MM.1S (cell line): ENCODE results near the gene DUOXA1.
A peak's percentile ranks its signal among the peaks of the same experiment; 100 is the strongest.
"Not testable (repeated sequence)": the region's sequence is repeated elsewhere in the genome, so short reads cannot be mapped to it uniquely, and the experiment has no call there.

Experiments used
- DNase-seq: peaks from one replicate; pipeline ENCODE4 v3.0.0-alpha.2; 2015
- H2AFZ ChIP-seq: fragments of 300-600 bp; sonication (generic); 2 replicates; pipeline ENCODE4 v1.6.0; 2016; ENCODE audit warnings: antibody characterized with exemption, low read length
- H3F3A ChIP-seq: fragments of 300-600 bp; sonication (generic); 2 replicates; pipeline ENCODE4 v1.6.1; 2016; ENCODE audit warnings: mild to moderate bottlenecking, antibody characterized with exemption, low read length, moderate library complexity, mixed read lengths; ENCODE audit not compliant: insufficient read depth
- H3K27ac ChIP-seq: fragments of 300-600 bp; sonication (generic); 2 replicates; pipeline ENCODE4 v1.5.1; 2016; ENCODE audit warnings: mild to moderate bottlenecking, low read length
- H3K27me3 ChIP-seq: fragments of 300-600 bp; sonication (generic); replicated peaks from 2 replicates; pipeline ENCODE4 v1.6.0; 2016; ENCODE audit warnings: low read length; ENCODE audit not compliant: insufficient read depth
- H3K36me3 ChIP-seq: fragments of 300-600 bp; sonication (generic); replicated peaks from 2 replicates; pipeline ENCODE4 v1.6.1; 2016; ENCODE audit warnings: mild to moderate bottlenecking, low read length, mixed read lengths; ENCODE audit not compliant: insufficient read depth
- H3K4me1 ChIP-seq: fragments of 300-600 bp; sonication (generic); 2 replicates; pipeline ENCODE4 v1.6.1; 2016; ENCODE audit warnings: low read length, mixed read lengths
- H3K4me2 ChIP-seq: fragments of 300-600 bp; sonication (generic); 2 replicates; pipeline ENCODE4 v1.6.0; 2016; ENCODE audit warnings: low read depth, low read length
- H3K4me3 ChIP-seq: fragments of 300-600 bp; sonication (generic); 2 replicates; pipeline ENCODE4 v1.5.1; 2016; ENCODE audit warnings: low read length, mixed read lengths
- H3K79me2 ChIP-seq: fragments of 300-600 bp; sonication (generic); 2 replicates; pipeline ENCODE4 v1.6.1; 2016; ENCODE audit warnings: mixed run types, low read length, mixed read lengths
- H3K9ac ChIP-seq: fragments of 300-600 bp; sonication (generic); 2 replicates; pipeline ENCODE4 v1.6.1; 2016; ENCODE audit warnings: low read length, mixed read lengths
- H3K9me2 ChIP-seq: fragments of 300-600 bp; sonication (generic); replicated peaks from 2 replicates; pipeline ENCODE4 v1.6.1; 2016; ENCODE audit warnings: mild to moderate bottlenecking, low read length, mixed read lengths; ENCODE audit not compliant: insufficient read depth
- H3K9me3 ChIP-seq: fragments of 300-600 bp; sonication (generic); replicated peaks from 2 replicates; pipeline ENCODE4 v1.6.1; 2016; ENCODE audit warnings: mild to moderate bottlenecking, low read length, mixed read lengths; ENCODE audit not compliant: insufficient read depth
- H4K20me1 ChIP-seq: fragments of 300-600 bp; sonication (generic); 2 replicates; pipeline ENCODE4 v1.6.1; 2016; ENCODE audit warnings: mild to moderate bottlenecking, low read length, moderate library complexity, mixed read lengths; ENCODE audit not compliant: insufficient read depth
- CTCF ChIP-seq: fragments of 300-600 bp; sonication (generic); IDR thresholded peaks from 2 replicates; pipeline ENCODE4 v1.5.1; 2016; ENCODE audit warnings: antibody characterized with exemption, low read length, mixed read lengths
- EZH2 ChIP-seq: fragments of 300-600 bp; sonication (generic); optimal IDR thresholded peaks from 2 replicates; pipeline ENCODE3; 2017; ENCODE audit warnings: low read depth, mild to moderate bottlenecking, antibody characterized with exemption, low read length, mixed read lengths
- EZH2phosphoT487 ChIP-seq: fragments of 300-600 bp; sonication (generic); IDR thresholded peaks from 2 replicates; pipeline ENCODE4 v1.6.1; 2018; ENCODE audit warnings: antibody characterized with exemption, low read length

The DUOXA1 gene

GRCh38 chr15:45087513-45087912 lies 42.2 kb downstream of the DUOXA1 start:
- Histone ChIP-seq H3K4me3 (no peak overlapping the region), H3K36me3 (no peaks in the 10 kb centered on the region), H3F3A (no peaks in the 10 kb centered on the region), H3K4me2 (no peak overlapping the region), H3K4me1 (no peaks in the 10 kb centered on the region), H3K9me3 (no peaks in the 10 kb centered on the region), H3K27me3 (no peaks in the 10 kb centered on the region), H3K27ac (no peak overlapping the region), H3K9me2 (no peaks in the 10 kb centered on the region), H4K20me1 (no peaks in the 10 kb centered on the region), H2AFZ (no peak overlapping the region), H3K9ac (no peak overlapping the region), H3K79me2 (no peaks in the 10 kb centered on the region)
- DNase-seq: no peak
- TF ChIP-seq EZH2: no peak
- TF ChIP-seq CTCF: 0 out of 2 replicates have a peak, but pooled peaks have one; percentile 14

GRCh38 chr15:45084163-45084562 lies 45.5 kb downstream of the DUOXA1 start:
- no peak for DNase-seq
- no peaks in the 10 kb centered on the region for H3K9me3 ChIP-seq
- H4K20me1 ChIP-seq: no peaks in the 10 kb centered on the region
- H2AFZ ChIP-seq: no peak overlapping the region
- no peaks in the 10 kb centered on the region for H3F3A ChIP-seq
- H3K79me2 ChIP-seq: no peaks in the 10 kb centered on the region
- no peaks in the 10 kb centered on the region for H3K4me1 ChIP-seq
- no peak overlapping the region for H3K4me2 ChIP-seq
- H3K27me3 ChIP-seq: no peaks in the 10 kb centered on the region
- no peaks in the 10 kb centered on the region for H3K36me3 ChIP-seq
- H3K4me3 ChIP-seq: no peak overlapping the region
- no peak overlapping the region for H3K27ac ChIP-seq
- H3K9me2 ChIP-seq: no peaks in the 10 kb centered on the region
- no peak overlapping the region for H3K9ac ChIP-seq
- TF ChIP-seq EZH2phosphoT487 (no peak), EZH2 (no peak), CTCF (no peak)

- H3K4me1 ChIP-seq: no peaks in the 10 kb centered on the region
- no peak overlapping the region for H3K4me3 ChIP-seq
- H3K4me2 ChIP-seq: no peak overlapping the region
- H3K9me3 ChIP-seq: no peaks in the 10 kb centered on the region
- H3K9ac ChIP-seq: no peak overlapping the region
- H3K9me2 ChIP-seq: no peaks in the 10 kb centered on the region
- no peak overlapping the region for H3K27ac ChIP-seq
- no peak for DNase-seq
- no peaks in the 10 kb centered on the region for H3K79me2 ChIP-seq
- no peaks in the 10 kb centered on the region for H3F3A ChIP-seq
- no peaks in the 10 kb centered on the region for H3K36me3 ChIP-seq
- H4K20me1 ChIP-seq: no peaks in the 10 kb centered on the region
- no peaks in the 10 kb centered on the region for H3K27me3 ChIP-seq
- no peak for TF ChIP-seq EZH2
- TF ChIP-seq CTCF: no peak
- no peak for TF ChIP-seq EZH2phosphoT487
- no peak overlapping the region for H2AFZ ChIP-seq
These were observed 46.5 kb downstream of the DUOXA1 start for GRCh38 chr15:45083223-45083622.

GRCh38 chr15:45082412-45082811 lies 47.3 kb downstream of the DUOXA1 start:
- not testable (repeated sequence) for DNase-seq, H2AFZ ChIP-seq, H3K9ac ChIP-seq, H3K4me2 ChIP-seq, H3F3A ChIP-seq, H3K36me3 ChIP-seq, H3K27ac ChIP-seq, H3K9me3 ChIP-seq, H3K27me3 ChIP-seq, H3K79me2 ChIP-seq, H3K4me3 ChIP-seq, H3K9me2 ChIP-seq, H4K20me1 ChIP-seq, H3K4me1 ChIP-seq

GRCh38 chr15:45080593-45080992 lies 49.1 kb downstream of the DUOXA1 start:
- H3K4me2 ChIP-seq, H3K79me2 ChIP-seq, H2AFZ ChIP-seq, H3K9ac ChIP-seq, H3K27ac ChIP-seq, H4K20me1 ChIP-seq, H3K36me3 ChIP-seq, H3K9me3 ChIP-seq, H3K27me3 ChIP-seq, H3F3A ChIP-seq, DNase-seq, H3K4me3 ChIP-seq, H3K9me2 ChIP-seq, H3K4me1 ChIP-seq: not testable (repeated sequence)

GRCh38 chr15:45079628-45080246 lies 49.9 kb downstream of the DUOXA1 start:
- H3K4me1 ChIP-seq, H3K4me2 ChIP-seq, H3K27me3 ChIP-seq, H4K20me1 ChIP-seq, H3K9me2 ChIP-seq, H3K4me3 ChIP-seq, H2AFZ ChIP-seq, H3K79me2 ChIP-seq, H3K9ac ChIP-seq, H3K9me3 ChIP-seq, H3F3A ChIP-seq, DNase-seq, H3K27ac ChIP-seq, H3K36me3 ChIP-seq: not testable (repeated sequence)
